ENCODE data around the gene NSD2. TPM values are rescaled to one million over a fixed set of nuclear protein-coding genes. Genes with fewer than 3 reads are reported as not detected.

NSD2 gene
- total RNA-seq, 1 donor from 2014 or later: 44.6 TPM

GRCh38 chr4:1922821-1923220 lies 51.6 kb downstream of the NSD2 start:
- intact Hi-C loops (cut with micrococcal nuclease): no loop called here
- no peaks in the 10 kb centered on the region for H3K4me1 Mint-ChIP-seq
- H3K27ac Mint-ChIP-seq: no peak overlapping the region
- TF ChIP-seq CTCF (IDR thresholded peaks at IDR 0.05): no peak
- H3K27me3 Mint-ChIP-seq: no peaks in the 10 kb centered on the region
- peaks cover 36% of the 10 kb centered on the region for H3K36me3 Mint-ChIP-seq (ENCODE audit: low read depth)
- no peaks in the 10 kb centered on the region for H3K9me3 Mint-ChIP-seq
- DNase-seq: no peak
- no peak overlapping the region for H3K4me3 Mint-ChIP-seq
- CTCF ChIA-PET: no interaction called here
- no peak for ATAC-seq (ENCODE audit: low read depth)
- POLR2A ChIA-PET: no interaction called here

- H3K9me3 Mint-ChIP-seq: no peaks in the 10 kb centered on the region
- no peak overlapping the region for H3K4me3 Mint-ChIP-seq
- H3K4me1 Mint-ChIP-seq: no peaks in the 10 kb centered on the region
- POLR2A ChIA-PET: no interaction called here
- H3K27ac Mint-ChIP-seq: no peak overlapping the region
- DNase-seq: no peak
- CTCF ChIA-PET: no interaction called here
- no peaks in the 10 kb centered on the region for H3K27me3 Mint-ChIP-seq
- intact Hi-C loops (cut with micrococcal nuclease): no loop called here
- ATAC-seq (ENCODE audit: low read depth): no peak
- H3K36me3 Mint-ChIP-seq (ENCODE audit: low read depth): peaks cover 36% of the 10 kb centered on the region
- TF ChIP-seq CTCF (IDR thresholded peaks at IDR 0.05): no peak
These were observed 56.5 kb downstream of the NSD2 start for GRCh38 chr4:1927675-1928074.

GRCh38 chr4:1928356-1929239 lies 57.4 kb downstream of the NSD2 start:
- POLR2A ChIA-PET: no interaction called here
- no peak for DNase-seq
- Mint-ChIP-seq H3K36me3 (ENCODE audit: low read depth) (peaks cover 26% of the 10 kb centered on the region), H3K4me3 (no peak overlapping the region), H3K27ac (no peak overlapping the region), H3K4me1 (no peaks in the 10 kb centered on the region), H3K27me3 (no peaks in the 10 kb centered on the region), H3K9me3 (no peaks in the 10 kb centered on the region)
- intact Hi-C loops (cut with micrococcal nuclease): no loop called here
- no peak for TF ChIP-seq CTCF (IDR thresholded peaks at IDR 0.05)
- CTCF ChIA-PET: no interaction called here
- ATAC-seq (ENCODE audit: low read depth): no peak

GRCh38 chr4:1932736-1933135 lies 61.5 kb downstream of the NSD2 start:
- H3K4me3 Mint-ChIP-seq: no peak overlapping the region
- H3K36me3 Mint-ChIP-seq (ENCODE audit: low read depth): peaks cover 31% of the 10 kb centered on the region
- ATAC-seq (ENCODE audit: low read depth) (no peak), DNase-seq (no peak)
- CTCF ChIA-PET: no interaction called here
- no peaks in the 10 kb centered on the region for H3K9me3 Mint-ChIP-seq
- H3K27me3 Mint-ChIP-seq: no peaks in the 10 kb centered on the region
- POLR2A ChIA-PET: no interaction called here
- no peak overlapping the region for H3K27ac Mint-ChIP-seq
- intact Hi-C loops (cut with micrococcal nuclease): no loop called here
- no peaks in the 10 kb centered on the region for H3K4me1 Mint-ChIP-seq
- TF ChIP-seq CTCF (IDR thresholded peaks at IDR 0.05): no peak

DNA sequence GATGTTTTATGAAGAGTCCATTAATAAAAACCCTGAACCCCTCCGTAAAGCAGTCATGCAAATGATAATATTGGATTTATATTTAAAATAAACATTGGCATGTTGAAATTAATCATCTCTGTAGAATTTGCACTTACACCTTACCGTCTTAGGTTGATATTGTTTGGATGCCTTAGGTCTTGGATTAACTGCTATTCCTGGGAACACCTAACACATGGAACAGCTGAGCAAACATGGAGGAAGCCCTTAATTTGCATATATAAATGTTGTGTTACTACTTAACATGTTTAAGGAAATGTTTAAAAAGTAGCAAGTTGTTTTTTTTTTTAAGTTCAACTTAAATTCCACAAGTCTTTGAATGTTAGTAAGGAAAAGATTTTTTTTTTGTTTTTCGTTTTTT lies 62.5 kb downstream of the NSD2 start:
- CTCF ChIA-PET: no interaction called here
- H3K36me3 Mint-ChIP-seq (ENCODE audit: low read depth): peaks cover 34% of the 10 kb centered on the region
- TF ChIP-seq CTCF (IDR thresholded peaks at IDR 0.05): no peak
- H3K27ac Mint-ChIP-seq: no peak overlapping the region
- intact Hi-C loops (cut with micrococcal nuclease): no loop called here
- ATAC-seq (ENCODE audit: low read depth): no peak
- H3K4me3 Mint-ChIP-seq: no peak overlapping the region
- no peaks in the 10 kb centered on the region for H3K9me3 Mint-ChIP-seq
- H3K27me3 Mint-ChIP-seq: no peaks in the 10 kb centered on the region
- DNase-seq: no peak
- POLR2A ChIA-PET: no interaction called here
- no peaks in the 10 kb centered on the region for H3K4me1 Mint-ChIP-seq
